Tibial nerve (tissue), 4 donors: ENCODE measurements around the gene GPC6.

Experiments used
- EP300 ChIP-seq, 2 donors: sonication (generic); formaldehyde crosslinking; IDR thresholded peaks; one replicate each; pipeline ENCODE4 v1.6.1; 2017; ENCODE audit warnings: antibody characterized with exemption in 2 of 2, mild to moderate bottlenecking in 1 of 2
- POLR2A ChIP-seq, 2 donors: fragments of 450-650 bp; IDR thresholded peaks; one replicate each; pipeline ENCODE4 v1.6.1; 2017; ENCODE audit warnings: antibody characterized with exemption in 2 of 2, mild to moderate bottlenecking in 2 of 2, moderate library complexity in 2 of 2
- TF ChIP-seq, protein P1 (sequence below), 5 experiments: fragments of 200-600 bp in 3 of 5; fragments of 450-650 bp in 2 of 5; sonication (generic) in 3 of 5; IDR thresholded peaks; one replicate each; pipeline ENCODE4 v1.5.1; 2016 to 2019; ENCODE audit warnings: antibody characterized with exemption in 5 of 5, mild to moderate bottlenecking in 3 of 5, moderate library complexity in 2 of 5

DNA sequence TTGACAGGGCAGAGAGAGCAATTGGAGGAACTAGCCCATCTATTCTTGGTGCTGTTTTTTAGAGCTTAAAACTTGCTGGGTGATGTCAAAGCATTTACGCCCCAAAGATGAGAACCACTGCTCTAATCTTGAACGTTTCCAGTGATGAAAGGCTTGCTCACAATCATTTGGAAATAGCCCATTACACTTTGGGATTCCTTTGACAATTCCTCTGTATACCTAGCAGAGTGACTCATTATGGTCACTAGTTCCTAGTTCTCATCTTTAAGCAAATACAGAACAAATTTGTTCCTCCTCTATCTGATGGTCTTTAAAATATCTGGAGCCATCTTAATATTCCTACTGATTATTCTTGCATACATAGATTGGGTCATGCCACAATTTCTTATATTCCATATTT, 112.3 kb downstream of the GPC6 start:
- TF ChIP-seq, protein P1, sequence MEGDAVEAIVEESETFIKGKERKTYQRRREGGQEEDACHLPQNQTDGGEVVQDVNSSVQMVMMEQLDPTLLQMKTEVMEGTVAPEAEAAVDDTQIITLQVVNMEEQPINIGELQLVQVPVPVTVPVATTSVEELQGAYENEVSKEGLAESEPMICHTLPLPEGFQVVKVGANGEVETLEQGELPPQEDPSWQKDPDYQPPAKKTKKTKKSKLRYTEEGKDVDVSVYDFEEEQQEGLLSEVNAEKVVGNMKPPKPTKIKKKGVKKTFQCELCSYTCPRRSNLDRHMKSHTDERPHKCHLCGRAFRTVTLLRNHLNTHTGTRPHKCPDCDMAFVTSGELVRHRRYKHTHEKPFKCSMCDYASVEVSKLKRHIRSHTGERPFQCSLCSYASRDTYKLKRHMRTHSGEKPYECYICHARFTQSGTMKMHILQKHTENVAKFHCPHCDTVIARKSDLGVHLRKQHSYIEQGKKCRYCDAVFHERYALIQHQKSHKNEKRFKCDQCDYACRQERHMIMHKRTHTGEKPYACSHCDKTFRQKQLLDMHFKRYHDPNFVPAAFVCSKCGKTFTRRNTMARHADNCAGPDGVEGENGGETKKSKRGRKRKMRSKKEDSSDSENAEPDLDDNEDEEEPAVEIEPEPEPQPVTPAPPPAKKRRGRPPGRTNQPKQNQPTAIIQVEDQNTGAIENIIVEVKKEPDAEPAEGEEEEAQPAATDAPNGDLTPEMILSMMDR (IDR thresholded peaks at IDR 0.05), result no peak
- no peak for TF ChIP-seq EP300 (IDR thresholded peaks at IDR 0.05)
- TF ChIP-seq POLR2A (IDR thresholded peaks at IDR 0.05), result no peak
